PC-3 (cell line): ENCODE results near the gene KDM4B. TPM values are rescaled to one million over a fixed set of nuclear protein-coding genes. Genes with fewer than 3 reads are reported as not detected.

ENCODE experiments used
- ATAC-seq: fragments of 200-7000 bp; cut with Tn5 transposase; 2 replicates; pipeline ENCODE4 v1.9.1; 2020; ENCODE audit warnings: mild to moderate bottlenecking, moderate library complexity
- BruUV-seq: library from RNA; stranded (reverse); fragments of 400-500 nt; replicated peaks from 2 replicates; lab custom pipeline; 2021; lab: Mats Ljungman, UMichigan
- CTCF ChIA-PET: fragments of 300-600 bp; sonication (Branson Sonifier 250); formaldehyde crosslinking; loops from one replicate; lab custom pipeline; 2022; ENCODE audit warnings: antibody characterized with exemption; lab: Charles Lee
- POLR2A ChIA-PET: fragments of 300-600 bp; sonication (Branson Sonifier 250); formaldehyde crosslinking; loops from one replicate; lab custom pipeline; 2022; ENCODE audit warnings: antibody characterized with exemption; ENCODE audit not compliant: unreplicated experiment; lab: Charles Lee
- DNase-seq: peaks from one replicate; pipeline ENCODE4 v3.0.0-alpha.2; 2015
- H2AFZ ChIP-seq: fragments of 300-600 bp; sonication (generic); 2 replicates; pipeline ENCODE4 v1.6.0; 2016; ENCODE audit warnings: antibody characterized with exemption, low read length
- H3F3A ChIP-seq: fragments of 300-600 bp; sonication (generic); one replicate; pipeline ENCODE4 v1.6.0; 2017; ENCODE audit warnings: antibody characterized with exemption, low read length, control low read depth, mild to moderate bottlenecking; ENCODE audit not compliant: unreplicated experiment
- H3K27ac ChIP-seq: fragments of 300-600 bp; sonication (generic); 2 replicates; pipeline ENCODE4 v1.5.1; 2016; ENCODE audit warnings: mild to moderate bottlenecking, low read length
- H3K27me3 ChIP-seq: fragments of 300-600 bp; sonication (generic); 2 replicates; pipeline ENCODE4 v1.6.1; 2016; ENCODE audit warnings: low read length, mixed read lengths
- H3K36me3 ChIP-seq: fragments of 300-600 bp; sonication (generic); 2 replicates; pipeline ENCODE4 v1.6.1; 2016; ENCODE audit warnings: low read depth, mixed run types, low read length, mixed read lengths
- H3K4me1 ChIP-seq: fragments of 300-600 bp; sonication (generic); 2 replicates; pipeline ENCODE4 v1.5.1; 2016; ENCODE audit warnings: low read length; ENCODE audit not compliant: insufficient read depth
- H3K4me2 ChIP-seq: fragments of 300-600 bp; sonication (generic); 2 replicates; pipeline ENCODE4 v1.6.0; 2016; ENCODE audit warnings: low read length
- H3K4me3 ChIP-seq: fragments of 300-600 bp; sonication (generic); 2 replicates; pipeline ENCODE4 v1.5.1; 2016; ENCODE audit warnings: mild to moderate bottlenecking, low read length, mixed read lengths
- H3K79me2 ChIP-seq: fragments of 300-600 bp; sonication (generic); 2 replicates; pipeline ENCODE4 v1.6.1; 2017; ENCODE audit warnings: low read length, mixed read lengths
- H3K9ac ChIP-seq: fragments of 300-600 bp; sonication (generic); 2 replicates; pipeline ENCODE4 v1.6.0; 2016; ENCODE audit warnings: mild to moderate bottlenecking, low read length
- H3K9me2 ChIP-seq: fragments of 300-600 bp; sonication (generic); replicated peaks from 2 replicates; pipeline ENCODE4 v1.6.1; 2016; ENCODE audit warnings: mixed run types, low read length, mixed read lengths
- H3K9me3 ChIP-seq: fragments of 300-600 bp; sonication (generic); 2 replicates; pipeline ENCODE4 v1.6.1; 2016; ENCODE audit warnings: low read length, mixed read lengths
- H4K20me1 ChIP-seq: fragments of 300-600 bp; sonication (generic); 2 replicates; pipeline ENCODE4 v1.6.1; 2016; ENCODE audit warnings: low read length, mixed read lengths
- EZH2 ChIP-seq: fragments of 300-600 bp; sonication (generic); IDR thresholded peaks from one replicate; pipeline ENCODE4 v1.6.1; 2017; ENCODE audit warnings: antibody characterized with exemption, mild to moderate bottlenecking, low read length; ENCODE audit not compliant: unreplicated experiment
- EZH2phosphoT487 ChIP-seq: fragments of 300-600 bp; sonication (generic); IDR thresholded peaks from 2 replicates; pipeline ENCODE4 v1.6.1; 2018; ENCODE audit warnings: mild to moderate bottlenecking, antibody characterized with exemption, low read length, borderline replicate concordance
- intact Hi-C: fragments of 100-400 bp; cut with micrococcal nuclease; formaldehyde crosslinking; loops from 2 replicates; pipeline ENCODE4 v1.9.0; 2023
- total RNA-seq: library from RNA; depleted of rRNA; stranded (reverse); fragments of >200 nt; gene quantifications from 2 replicates; pipeline ENCODE4 v1.2.3, GENCODE V29; 2014
- TF ChIP-seq, protein P1 (sequence below): fragments of 300-600 bp; sonication (generic); conservative IDR thresholded peaks from 2 replicates; pipeline ENCODE4 v1.5.1; 2017; ENCODE audit warnings: antibody characterized with exemption, low read depth, mild to moderate bottlenecking, low read length

KDM4B gene
- total RNA-seq, 1 experiment from 2014 or later: 19.8 TPM

- no peaks in the 10 kb centered on the region for H3K27me3 ChIP-seq
- peaks cover under 1% of the 10 kb centered on the region for H3F3A ChIP-seq
- peaks cover 15% of the 10 kb centered on the region for H3K79me2 ChIP-seq
- ATAC-seq (no peak), DNase-seq (no peak)
- H3K4me3 ChIP-seq: no peak overlapping the region
- TF ChIP-seq EZH2 (no peak), EZH2phosphoT487 (no peak)
- TF ChIP-seq, protein P1, sequence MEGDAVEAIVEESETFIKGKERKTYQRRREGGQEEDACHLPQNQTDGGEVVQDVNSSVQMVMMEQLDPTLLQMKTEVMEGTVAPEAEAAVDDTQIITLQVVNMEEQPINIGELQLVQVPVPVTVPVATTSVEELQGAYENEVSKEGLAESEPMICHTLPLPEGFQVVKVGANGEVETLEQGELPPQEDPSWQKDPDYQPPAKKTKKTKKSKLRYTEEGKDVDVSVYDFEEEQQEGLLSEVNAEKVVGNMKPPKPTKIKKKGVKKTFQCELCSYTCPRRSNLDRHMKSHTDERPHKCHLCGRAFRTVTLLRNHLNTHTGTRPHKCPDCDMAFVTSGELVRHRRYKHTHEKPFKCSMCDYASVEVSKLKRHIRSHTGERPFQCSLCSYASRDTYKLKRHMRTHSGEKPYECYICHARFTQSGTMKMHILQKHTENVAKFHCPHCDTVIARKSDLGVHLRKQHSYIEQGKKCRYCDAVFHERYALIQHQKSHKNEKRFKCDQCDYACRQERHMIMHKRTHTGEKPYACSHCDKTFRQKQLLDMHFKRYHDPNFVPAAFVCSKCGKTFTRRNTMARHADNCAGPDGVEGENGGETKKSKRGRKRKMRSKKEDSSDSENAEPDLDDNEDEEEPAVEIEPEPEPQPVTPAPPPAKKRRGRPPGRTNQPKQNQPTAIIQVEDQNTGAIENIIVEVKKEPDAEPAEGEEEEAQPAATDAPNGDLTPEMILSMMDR: no peak
- H3K9ac ChIP-seq: no peak overlapping the region
- BruUV-seq: no TSS peak
- no peak overlapping the region for H3K27ac ChIP-seq
- intact Hi-C loops: no loop called here
- H4K20me1 ChIP-seq: 0 out of 2 replicates have a peak, but pooled peaks cover 5% of the 10 kb centered on the region
- CTCF ChIA-PET: no interaction called here
- peaks cover 11% of the 10 kb centered on the region for H3K4me1 ChIP-seq
- H3K9me3 ChIP-seq: no peaks in the 10 kb centered on the region
- H3K4me2 ChIP-seq: no peak overlapping the region
- H2AFZ ChIP-seq: no peak overlapping the region
- H3K36me3 ChIP-seq: peaks cover 18% of the 10 kb centered on the region
- POLR2A ChIA-PET: no interaction called here
- no peaks in the 10 kb centered on the region for H3K9me2 ChIP-seq
Observed at GRCh38 chr19:5040544-5041167, 71.7 kb downstream of the KDM4B start.

DNA sequence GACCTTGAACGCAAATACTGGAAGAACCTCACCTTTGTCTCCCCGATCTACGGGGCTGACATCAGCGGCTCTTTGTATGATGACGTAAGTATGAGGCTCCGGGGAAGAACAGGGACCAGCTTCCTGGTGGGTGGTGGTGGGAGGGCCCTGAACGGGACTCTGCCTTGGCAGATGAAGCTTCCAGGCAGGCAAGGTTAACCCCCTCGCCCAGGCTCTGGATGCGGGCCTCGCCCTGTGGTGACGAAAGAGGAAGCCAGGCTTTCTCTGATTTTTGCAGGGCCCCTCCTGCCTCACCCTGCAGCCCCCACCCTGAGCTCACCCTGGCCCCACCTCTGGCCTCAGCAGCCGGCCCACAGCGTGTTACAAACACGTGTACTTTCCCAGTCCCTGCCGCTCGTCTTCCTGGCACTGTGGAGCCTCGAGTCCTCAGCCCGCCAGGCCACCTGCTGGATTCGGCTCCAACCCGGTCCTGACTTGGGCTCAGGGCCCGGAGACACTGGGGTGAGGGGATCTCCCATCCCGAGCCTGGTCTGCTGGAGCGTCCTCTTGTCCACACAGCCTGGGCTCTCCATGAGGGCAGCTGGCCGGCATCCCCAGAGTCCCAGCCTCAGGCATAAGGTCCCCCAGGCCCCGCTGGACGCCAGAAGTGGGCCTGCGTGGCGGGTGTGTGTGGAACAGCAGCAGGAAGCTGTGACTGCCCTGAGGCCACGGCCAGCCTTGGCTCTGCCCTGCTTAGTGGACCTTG, 72.4 kb downstream of the KDM4B start:
- no peak for TF ChIP-seq EZH2phosphoT487
- peaks cover 6% of the 10 kb centered on the region for H3F3A ChIP-seq
- H3K27ac ChIP-seq: no peak overlapping the region
- H3K36me3 ChIP-seq: peaks cover 18% of the 10 kb centered on the region
- peaks cover 17% of the 10 kb centered on the region for H3K4me1 ChIP-seq
- no peak overlapping the region for H2AFZ ChIP-seq
- H3K4me3 ChIP-seq: no peak overlapping the region
- POLR2A ChIA-PET: no interaction called here
- no TSS peak for BruUV-seq
- H3K9me2 ChIP-seq: no peaks in the 10 kb centered on the region
- H4K20me1 ChIP-seq: 0 out of 2 replicates have a peak, but pooled peaks cover 5% of the 10 kb centered on the region
- H3K27me3 ChIP-seq: no peaks in the 10 kb centered on the region
- H3K79me2 ChIP-seq: peaks cover 15% of the 10 kb centered on the region
- no peak for DNase-seq
- H3K4me2 ChIP-seq: no peak overlapping the region
- no peak for ATAC-seq
- H3K9ac ChIP-seq: no peak overlapping the region
- H3K9me3 ChIP-seq: no peaks in the 10 kb centered on the region
- intact Hi-C loops: no loop called here
- CTCF ChIA-PET: no interaction called here

- no peak overlapping the region for H3K9ac ChIP-seq
- H2AFZ ChIP-seq: no peak overlapping the region
- H3K9me2 ChIP-seq: no peaks in the 10 kb centered on the region
- H3K27ac ChIP-seq: no peak overlapping the region
- no peak for TF ChIP-seq EZH2
- BruUV-seq: no TSS peak
- CTCF ChIA-PET: no interaction called here
- H3F3A ChIP-seq: peaks cover 9% of the 10 kb centered on the region
- H3K4me2 ChIP-seq: no peak overlapping the region
- intact Hi-C loops: no loop called here
- no peak for ATAC-seq
- peaks cover 18% of the 10 kb centered on the region for H3K36me3 ChIP-seq
- no peaks in the 10 kb centered on the region for H3K9me3 ChIP-seq
- 0 out of 2 replicates have a peak, but pooled peaks cover 5% of the 10 kb centered on the region for H4K20me1 ChIP-seq
- no peak for DNase-seq
- no peaks in the 10 kb centered on the region for H3K27me3 ChIP-seq
- H3K4me3 ChIP-seq: no peak overlapping the region
- POLR2A ChIA-PET: no interaction called here
- peaks cover 21% of the 10 kb centered on the region for H3K4me1 ChIP-seq
- H3K79me2 ChIP-seq: peaks cover 15% of the 10 kb centered on the region
Observed at GRCh38 chr19:5041913-5042187, 72.9 kb downstream of the KDM4B start.
